Lower leg skin (tissue), 4 donors: ENCODE results near the gene TAOK2. TPM values are rescaled to one million over a fixed set of nuclear protein-coding genes. Genes with fewer than 3 reads are reported as not detected.
"Not testable (repeated sequence)": the region's sequence is repeated elsewhere in the genome, so short reads cannot be mapped to it uniquely, and the experiment has no call there.

Experiments
- DNase-seq, 2 donors: peaks; one replicate each; pipeline ENCODE4 v3.0.0-alpha.2; 2019; ENCODE audit warnings: low spot score in 2 of 2
- H3K4me3 ChIP-seq: fragments of 200-600 bp; sonication (generic); 2 replicates; pipeline ENCODE4 v1.5.1; 2017; ENCODE audit warnings: mild to moderate bottlenecking, low read depth; ENCODE audit not compliant: poor library complexity, severe bottlenecking
- POLR2A ChIP-seq, 2 donors: fragments of 450-650 bp; IDR thresholded peaks; one replicate each; pipeline ENCODE4 v1.6.1; 2016 to 2017; ENCODE audit warnings: antibody characterized with exemption in 2 of 2, mild to moderate bottlenecking in 1 of 2, moderate library complexity in 1 of 2
- WGBS, 2 donors: methylation state at CpG; one replicate each; pipeline ENCODE4 v1.1.5; 2018; 5-methylcytosine and 5-hydroxymethylcytosine counted together
- intact Hi-C: fragments of 100-400 bp; cut with DNase I; formaldehyde crosslinking; loops from one replicate; pipeline ENCODE4 v1.15.0; 2023; ENCODE audit warnings: low total_unique reads
- total RNA-seq, 4 donors: library from RNA; depleted of rRNA; stranded (reverse); fragments of >200 nt; gene quantifications; one replicate each; pipeline ENCODE4 v1.1.0, GENCODE V29; 2016
- TF ChIP-seq, protein P1 (sequence below), 3 donors: fragments of 450-650 bp; IDR thresholded peaks; one replicate each; pipeline ENCODE4 v1.5.1; 2016; ENCODE audit warnings: antibody characterized with exemption in 3 of 3, mild to moderate bottlenecking in 3 of 3, moderate library complexity in 2 of 3

Gene TAOK2
- total RNA-seq, 4 donors from 2014 or later, result 35.5 to 47.9 (median 38.1) TPM

DNA sequence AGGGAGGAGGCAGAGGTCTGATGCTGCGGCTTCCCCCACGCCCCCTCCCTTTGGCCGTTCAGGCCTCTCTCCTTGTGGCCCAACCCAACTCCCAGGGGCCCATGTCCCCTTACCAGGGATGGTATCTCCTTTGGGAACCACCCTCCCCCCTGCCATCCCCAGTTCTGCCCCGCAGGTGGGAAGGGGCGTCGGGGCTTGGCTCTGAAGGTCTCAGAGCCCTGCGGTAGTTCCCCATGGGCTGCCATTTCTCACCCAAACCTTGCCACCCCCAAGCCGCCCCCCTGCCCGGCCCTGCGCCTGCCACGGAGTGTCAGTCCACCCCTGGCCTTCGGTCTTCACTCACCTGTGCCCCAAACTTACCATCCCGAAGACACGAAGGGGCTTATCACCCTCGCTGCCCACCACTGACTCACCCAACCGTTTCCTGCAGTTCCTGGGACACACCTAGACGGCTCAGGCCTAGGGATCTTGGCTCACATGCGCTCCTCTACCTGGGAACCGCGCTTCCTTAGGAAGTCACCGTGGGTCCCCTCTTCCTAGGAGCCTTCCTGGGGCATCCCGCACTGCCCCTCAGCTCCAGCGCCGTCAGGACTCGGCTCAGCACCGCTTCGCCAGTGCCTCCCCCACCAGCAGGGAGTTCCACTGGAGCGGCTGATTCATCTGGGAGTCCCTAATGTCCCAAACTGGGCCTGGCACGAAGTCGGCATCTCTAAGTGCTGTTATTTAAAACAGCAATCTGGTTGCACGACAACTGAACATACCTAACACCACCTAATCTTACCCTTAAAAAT is 38.2 kb downstream of the TAOK2 start:
- intact Hi-C loops, result no loop called here
- no peak overlapping the region for H3K4me3 ChIP-seq
- WGBS, 2 donors, result 27 to 29% methylated on average over 21 to 30 of the region's 31 CpGs
- DNase-seq, result no peak
- no peak for TF ChIP-seq POLR2A (IDR thresholded peaks at IDR 0.05)
- TF ChIP-seq, protein P1, sequence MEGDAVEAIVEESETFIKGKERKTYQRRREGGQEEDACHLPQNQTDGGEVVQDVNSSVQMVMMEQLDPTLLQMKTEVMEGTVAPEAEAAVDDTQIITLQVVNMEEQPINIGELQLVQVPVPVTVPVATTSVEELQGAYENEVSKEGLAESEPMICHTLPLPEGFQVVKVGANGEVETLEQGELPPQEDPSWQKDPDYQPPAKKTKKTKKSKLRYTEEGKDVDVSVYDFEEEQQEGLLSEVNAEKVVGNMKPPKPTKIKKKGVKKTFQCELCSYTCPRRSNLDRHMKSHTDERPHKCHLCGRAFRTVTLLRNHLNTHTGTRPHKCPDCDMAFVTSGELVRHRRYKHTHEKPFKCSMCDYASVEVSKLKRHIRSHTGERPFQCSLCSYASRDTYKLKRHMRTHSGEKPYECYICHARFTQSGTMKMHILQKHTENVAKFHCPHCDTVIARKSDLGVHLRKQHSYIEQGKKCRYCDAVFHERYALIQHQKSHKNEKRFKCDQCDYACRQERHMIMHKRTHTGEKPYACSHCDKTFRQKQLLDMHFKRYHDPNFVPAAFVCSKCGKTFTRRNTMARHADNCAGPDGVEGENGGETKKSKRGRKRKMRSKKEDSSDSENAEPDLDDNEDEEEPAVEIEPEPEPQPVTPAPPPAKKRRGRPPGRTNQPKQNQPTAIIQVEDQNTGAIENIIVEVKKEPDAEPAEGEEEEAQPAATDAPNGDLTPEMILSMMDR (IDR thresholded peaks at IDR 0.05), result no peak

DNA sequence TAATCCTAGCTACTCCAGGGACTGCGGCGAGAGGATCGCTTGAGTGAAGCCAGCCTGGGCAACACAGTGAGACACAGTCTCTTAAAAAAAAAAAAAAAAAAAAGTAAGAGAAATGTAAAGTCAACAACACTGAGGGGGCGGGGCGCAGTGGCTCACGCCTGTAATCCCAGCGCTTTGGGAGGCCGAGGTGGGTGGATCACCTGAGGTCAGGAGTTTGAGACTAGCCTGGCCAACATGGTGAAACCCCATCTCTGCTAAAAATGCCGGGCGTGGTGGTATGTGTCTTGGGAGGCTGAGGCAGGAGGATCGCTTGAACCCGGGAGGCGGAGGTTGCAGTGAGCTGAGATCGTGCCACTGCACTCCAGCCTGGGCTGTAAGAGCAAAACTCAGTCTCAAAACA is 38.9 kb downstream of the TAOK2 start:
- 85% methylated on average over 14 of the region's 14 CpGs for WGBS, 2 donors

DNA sequence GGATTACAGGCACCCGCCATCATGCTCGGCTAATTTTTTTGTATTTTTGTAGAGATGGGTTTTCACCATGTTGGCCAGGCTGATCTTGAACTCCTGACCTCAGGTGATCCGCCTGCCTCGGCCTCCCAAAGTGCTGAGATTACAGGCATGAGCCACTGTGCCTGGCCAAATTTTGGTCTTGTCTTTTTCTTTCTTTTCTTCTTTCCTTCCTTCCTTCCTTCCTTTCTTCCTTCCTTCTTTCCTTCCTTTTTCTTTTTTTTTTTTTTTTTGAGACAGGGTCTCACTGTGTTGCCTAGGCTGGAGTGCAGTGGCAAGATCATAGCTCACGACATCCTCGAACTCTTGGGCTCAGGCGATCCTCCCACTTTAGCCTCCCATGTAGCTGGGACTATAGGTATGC is 41.8 kb downstream of the TAOK2 start:
- H3K4me3 ChIP-seq, intact Hi-C loops, DNase-seq: not testable (repeated sequence)
- WGBS, 2 donors, result 87 to 94% methylated on average over 7 of the region's 7 CpGs

More for the DNA sequence above, 38.9 kb downstream of the TAOK2 start:
- H3K4me3 ChIP-seq, DNase-seq, intact Hi-C loops: not testable (repeated sequence)

DNA sequence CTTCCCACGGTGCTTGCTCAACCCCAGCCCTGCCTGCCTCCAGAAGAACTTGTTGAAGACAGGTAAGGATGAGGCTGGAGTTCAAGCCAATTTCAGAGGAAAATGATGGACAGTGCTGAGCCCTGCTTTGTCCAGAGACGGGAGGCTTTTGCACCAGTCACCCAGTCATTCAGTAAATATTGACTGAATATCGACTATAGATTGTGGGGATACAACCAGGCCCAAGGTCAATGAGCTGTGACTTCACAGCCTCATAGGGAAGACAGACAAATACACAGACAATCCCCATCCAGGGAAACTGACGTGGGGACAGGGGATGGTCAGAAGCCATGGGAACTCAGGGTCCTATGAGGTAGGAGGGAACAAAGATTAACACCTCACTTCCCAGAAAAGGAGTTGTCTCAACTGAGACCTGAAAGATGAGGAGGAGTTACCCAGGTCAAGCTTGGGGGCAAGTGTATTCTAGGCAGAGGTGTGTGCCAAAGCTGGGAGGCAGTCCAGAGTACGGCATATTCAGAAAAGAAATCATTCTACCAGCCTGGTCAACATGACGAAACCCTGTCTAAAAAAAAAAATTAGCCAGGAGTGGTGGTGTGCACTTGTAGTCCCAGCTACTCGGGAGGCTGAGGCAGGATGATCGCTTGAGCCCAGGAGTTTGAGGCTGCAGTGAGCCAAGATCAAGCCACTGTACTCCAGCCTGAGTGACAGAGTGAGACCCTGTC is 43.0 kb downstream of the TAOK2 start:
- DNase-seq, result no peak
- intact Hi-C loops, result no loop called here
- H3K4me3 ChIP-seq, result no peak overlapping the region
- TF ChIP-seq POLR2A (IDR thresholded peaks at IDR 0.05), result no peak
- TF ChIP-seq, protein P1 (IDR thresholded peaks at IDR 0.05), result no peak
- WGBS, 2 donors, result 66 to 73% methylated on average over 8 of the region's 8 CpGs

DNA sequence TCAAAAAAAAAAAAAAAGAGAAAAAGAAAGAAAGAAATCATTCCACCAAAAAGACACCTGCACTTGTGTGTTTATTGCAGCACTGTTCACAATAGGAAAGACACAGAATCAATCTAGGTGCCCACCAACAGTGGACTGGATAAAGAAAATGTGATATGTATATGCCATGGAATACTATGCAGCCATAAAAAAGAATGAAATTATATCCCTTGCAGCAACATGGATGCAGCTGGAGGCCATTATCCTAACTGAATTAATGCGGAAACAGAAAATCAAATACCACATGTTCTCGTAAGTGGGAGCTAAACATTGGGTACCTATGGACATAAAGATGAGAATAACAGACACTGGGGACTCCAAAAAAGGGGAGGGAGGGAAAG is 43.6 kb downstream of the TAOK2 start:
- TF ChIP-seq, protein P1 (IDR thresholded peaks at IDR 0.05), result no peak
- TF ChIP-seq POLR2A (IDR thresholded peaks at IDR 0.05), result no peak
- 90 to 96% methylated on average over 2 of the region's 2 CpGs for WGBS, 2 donors
- H3K4me3 ChIP-seq, result no peak overlapping the region
- intact Hi-C loops, result no loop called here
- no peak for DNase-seq

DNA sequence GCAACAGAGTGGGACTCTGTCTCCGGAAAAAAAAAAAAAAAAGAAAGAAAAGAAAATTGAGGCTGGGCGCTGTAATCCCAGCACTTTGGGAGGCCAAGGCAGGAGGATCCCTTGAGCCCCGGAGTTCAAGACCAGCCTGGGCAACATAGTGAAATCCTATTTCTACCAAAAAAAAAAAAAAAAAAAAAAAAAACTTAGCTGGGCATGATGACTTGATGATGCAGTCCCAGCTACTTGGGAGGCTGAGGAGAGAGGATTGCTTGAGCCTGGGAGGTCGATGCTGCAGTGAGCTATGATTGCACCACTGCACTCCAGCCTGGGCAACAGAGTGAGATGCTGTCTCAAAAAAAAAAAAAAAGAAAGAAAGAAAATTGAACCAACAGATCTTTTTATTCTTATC is 44.3 kb downstream of the TAOK2 start:
- intact Hi-C loops, DNase-seq, H3K4me3 ChIP-seq: not testable (repeated sequence)
- 88 to 94% methylated on average over 4 of the region's 4 CpGs for WGBS, 2 donors

DNA sequence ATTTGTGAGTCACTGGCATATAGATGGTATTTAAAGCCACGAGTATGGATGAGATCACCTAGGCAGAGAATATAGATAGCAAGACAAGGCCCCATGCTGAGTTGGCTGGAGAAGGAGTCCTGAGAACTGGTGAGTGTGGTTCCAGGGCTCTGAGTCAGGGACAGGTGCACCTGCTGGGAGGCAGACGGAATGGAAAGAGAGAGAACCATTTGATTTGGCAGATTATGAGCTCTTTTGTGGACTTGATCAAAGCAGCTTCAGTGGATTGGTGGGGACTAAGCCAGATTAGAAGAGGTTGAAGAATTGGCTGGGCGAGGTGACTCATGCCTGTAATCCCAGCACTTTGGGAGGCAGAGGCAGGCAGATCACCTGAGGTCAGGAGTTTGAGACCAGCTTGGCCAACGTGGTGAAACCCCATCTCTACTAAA is 45.1 kb downstream of the TAOK2 start:
- intact Hi-C loops, result no loop called here
- 64 to 66% methylated on average over 4 of the region's 4 CpGs for WGBS, 2 donors
- H3K4me3 ChIP-seq, result no peak overlapping the region
- no peak for TF ChIP-seq POLR2A (IDR thresholded peaks at IDR 0.05)
- TF ChIP-seq, protein P1 (IDR thresholded peaks at IDR 0.05), result no peak
- DNase-seq, result no peak
